OCI-LY1 (cell line): Measurements from ENCODE around the gene BTNL9.

Experiments
- CTCF ChIP-seq: fragments of 200-600 bp; sonication (generic), shearing (Covaris generic); IDR thresholded peaks from 2 replicates; pipeline ENCODE4 v1.5.1; 2017; ENCODE audit warnings: mild to moderate bottlenecking, antibody characterized with exemption, low read length, moderate library complexity, mixed read lengths
- EZH2 ChIP-seq: fragments of 200-600 bp; sonication (generic), shearing (Covaris generic); IDR thresholded peaks from 2 replicates; pipeline ENCODE4 v1.8.0; 2017; ENCODE audit warnings: borderline replicate concordance, mixed run types, mild to moderate bottlenecking, antibody characterized with exemption, low read length, moderate library complexity, mixed read lengths

DNA sequence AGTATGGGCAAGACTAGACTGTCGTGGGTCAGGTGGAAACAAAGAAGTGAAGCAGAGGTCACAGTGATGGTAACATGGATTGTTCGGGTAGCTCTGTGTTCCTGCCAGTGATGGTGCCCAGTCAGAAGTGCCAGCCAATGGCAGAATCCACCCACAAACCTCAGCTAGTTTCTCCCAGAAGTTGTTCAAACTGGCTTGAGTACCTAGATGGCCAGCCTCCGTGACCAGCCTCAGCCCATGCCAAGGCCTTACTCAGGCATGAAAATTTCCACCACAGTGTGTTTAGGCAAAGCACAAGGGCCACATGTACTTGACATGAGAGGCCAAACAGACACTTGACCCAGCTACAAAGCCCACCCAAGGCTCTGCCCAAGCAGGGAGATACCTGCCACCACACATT is 19.4 kb upstream of the BTNL9 start:
- TF ChIP-seq CTCF (no peak), EZH2 (no peak)
